WTC11 (cell line): ENCODE data around the gene RAC2. TPM values are rescaled to one million over a fixed set of nuclear protein-coding genes. Genes with fewer than 3 reads are reported as not detected.

Experiments used
- ATAC-seq: fragments of 200-7000 bp; cut with Tn5 transposase; 2 replicates; pipeline ENCODE4 v1.10.0; 2021; ENCODE audit warnings: mild to moderate bottlenecking, moderate library complexity
- CTCF ChIA-PET: fragments of 300-600 bp; sonication (Branson Sonifier 250); formaldehyde crosslinking; loops from one replicate; lab custom pipeline; 2021; ENCODE audit warnings: antibody characterized with exemption; lab: Charles Lee
- POLR2A ChIA-PET: fragments of 350-600 bp; sonication (Branson Sonifier 250); formaldehyde crosslinking; loops from one replicate; lab custom pipeline; 2021; ENCODE audit warnings: antibody characterized with exemption; lab: Charles Lee
- DNase-seq: peaks from one replicate; pipeline ENCODE4 v3.0.0; 2021; ENCODE audit warnings: low spot score
- H3K27ac Mint-ChIP-seq: 2 replicates; pipeline ENCODE4 v1.8.0; 2021; ENCODE audit warnings: mixed read lengths
- H3K27me3 Mint-ChIP-seq: 2 replicates; pipeline ENCODE4 v1.8.0; 2021; ENCODE audit warnings: low read depth, mild to moderate bottlenecking, moderate library complexity, mixed read lengths
- H3K36me3 Mint-ChIP-seq: 2 replicates; pipeline ENCODE4 v1.8.0; 2021; ENCODE audit warnings: mixed read lengths
- H3K4me1 Mint-ChIP-seq: 2 replicates; pipeline ENCODE4 v1.8.0; 2022; ENCODE audit warnings: mixed read lengths
- H3K4me3 Mint-ChIP-seq: 2 replicates; pipeline ENCODE4 v1.8.0; 2021; ENCODE audit warnings: mild to moderate bottlenecking, moderate library complexity, mixed read lengths
- H3K9me3 Mint-ChIP-seq: 2 replicates; pipeline ENCODE4 v1.8.0; 2021; ENCODE audit warnings: mixed read lengths
- ATF1 ChIP-seq: sonication (generic); formaldehyde crosslinking; IDR thresholded peaks from 2 replicates; pipeline ENCODE4 v1.8.1; 2023; ENCODE audit warnings: mild to moderate bottlenecking, moderate library complexity, missing genetic modification reagents
- ATF2 ChIP-seq: sonication (generic); formaldehyde crosslinking; IDR thresholded peaks from 2 replicates; pipeline ENCODE4 v1.8.1; 2022; ENCODE audit warnings: low read depth, missing genetic modification reagents, borderline replicate concordance
- E2F5 ChIP-seq: sonication (generic); formaldehyde crosslinking; IDR thresholded peaks from 2 replicates; pipeline ENCODE4 v1.8.1; 2022; ENCODE audit warnings: mild to moderate bottlenecking, moderate library complexity, missing genetic modification reagents
- ELF4 ChIP-seq: sonication (generic); formaldehyde crosslinking; IDR thresholded peaks from 2 replicates; pipeline ENCODE4 v1.8.1; 2022; ENCODE audit warnings: low read depth, mild to moderate bottlenecking, moderate library complexity, missing genetic modification reagents
- ESRRA ChIP-seq: sonication (generic); formaldehyde crosslinking; IDR thresholded peaks from 2 replicates; pipeline ENCODE4 v1.8.1; 2022; ENCODE audit warnings: mild to moderate bottlenecking, missing genetic modification reagents, borderline replicate concordance
- ETV6 ChIP-seq: sonication (generic); formaldehyde crosslinking; IDR thresholded peaks from 2 replicates; pipeline ENCODE4 v1.8.1; 2022; ENCODE audit warnings: mild to moderate bottlenecking, missing genetic modification reagents
- GABPB1 ChIP-seq: sonication (generic); formaldehyde crosslinking; IDR thresholded peaks from 2 replicates; pipeline ENCODE4 v1.8.1; 2023; ENCODE audit warnings: mild to moderate bottlenecking, missing genetic modification reagents
- GTF2I ChIP-seq: fragments of 250-450 bp; sonication (Bioruptor Pico); conservative IDR thresholded peaks from 2 replicates; pipeline ENCODE4 v1.4.0; 2021; ENCODE audit warnings: mild to moderate bottlenecking
- JAZF1 ChIP-seq: fragments of 250-450 bp; sonication (Bioruptor Pico); IDR thresholded peaks from 2 replicates; pipeline ENCODE4 v1.9.0; 2021; ENCODE audit warnings: moderate library complexity, mild to moderate bottlenecking, inconsistent platforms
- NR3C1 ChIP-seq: sonication (generic); formaldehyde crosslinking; conservative IDR thresholded peaks from 2 replicates; pipeline ENCODE4 v1.8.1; 2023; ENCODE audit warnings: low read depth, mild to moderate bottlenecking, missing genetic modification reagents
- TCF7 ChIP-seq: sonication (generic); formaldehyde crosslinking; IDR thresholded peaks from 2 replicates; pipeline ENCODE4 v1.8.0; 2022; ENCODE audit warnings: mild to moderate bottlenecking, low read depth, missing genetic modification reagents, moderate library complexity
- TEAD1 ChIP-seq: sonication (generic); formaldehyde crosslinking; IDR thresholded peaks from 2 replicates; pipeline ENCODE4 v1.8.0; 2022; ENCODE audit warnings: mild to moderate bottlenecking, missing genetic modification reagents
- TP53 ChIP-seq: sonication (generic); formaldehyde crosslinking; IDR thresholded peaks from 2 replicates; pipeline ENCODE4 v1.8.1; 2023; ENCODE audit warnings: mild to moderate bottlenecking, missing genetic modification reagents
- USF1 ChIP-seq: sonication (generic); formaldehyde crosslinking; IDR thresholded peaks from 2 replicates; pipeline ENCODE4 v1.8.0; 2022; ENCODE audit warnings: mild to moderate bottlenecking, missing genetic modification reagents
- USF2 ChIP-seq: sonication (generic); formaldehyde crosslinking; IDR thresholded peaks from 2 replicates; pipeline ENCODE4 v1.8.1; 2023; ENCODE audit warnings: mild to moderate bottlenecking, missing genetic modification reagents, moderate library complexity
- ZNF219 ChIP-seq: sonication (generic); formaldehyde crosslinking; IDR thresholded peaks from 2 replicates; pipeline ENCODE4 v1.8.0; 2023; ENCODE audit warnings: missing genetic modification reagents, mild to moderate bottlenecking, borderline replicate concordance
- ZNF396 ChIP-seq: fragments of 250-450 bp; sonication (Bioruptor Pico); IDR thresholded peaks from 2 replicates; pipeline ENCODE4 v1.8.0; 2021; ENCODE audit warnings: mild to moderate bottlenecking, moderate library complexity, borderline replicate concordance
- ZNF416 ChIP-seq: fragments of 250-450 bp; sonication (Bioruptor Pico); IDR thresholded peaks from 2 replicates; pipeline ENCODE4 v1.9.0; 2021; ENCODE audit warnings: mild to moderate bottlenecking, inconsistent platforms
- ZNF423 ChIP-seq: fragments of 250-450 bp; sonication (Bioruptor Pico); IDR thresholded peaks from 2 replicates; pipeline ENCODE4 v2.1.2; 2022; ENCODE audit warnings: mild to moderate bottlenecking, moderate library complexity
- total RNA-seq: library from RNA; stranded (reverse); gene quantifications from 3 replicates; pipeline ENCODE4 v1.2.3, GENCODE V29; 2021
- TF ChIP-seq, protein P1 (sequence below): sonication (generic); formaldehyde crosslinking; IDR thresholded peaks from 2 replicates; pipeline ENCODE4 v1.8.0; 2022; ENCODE audit warnings: missing genetic modification reagents
- TF ChIP-seq, protein P2 (sequence below): fragments of 250-450 bp; sonication (Bioruptor Pico); IDR thresholded peaks from 2 replicates; pipeline ENCODE4 v1.9.0; 2021; ENCODE audit warnings: mild to moderate bottlenecking, borderline replicate concordance

The RAC2 gene
- total RNA-seq, 1 experiment from 2014 or later, result 3.6 TPM

DNA sequence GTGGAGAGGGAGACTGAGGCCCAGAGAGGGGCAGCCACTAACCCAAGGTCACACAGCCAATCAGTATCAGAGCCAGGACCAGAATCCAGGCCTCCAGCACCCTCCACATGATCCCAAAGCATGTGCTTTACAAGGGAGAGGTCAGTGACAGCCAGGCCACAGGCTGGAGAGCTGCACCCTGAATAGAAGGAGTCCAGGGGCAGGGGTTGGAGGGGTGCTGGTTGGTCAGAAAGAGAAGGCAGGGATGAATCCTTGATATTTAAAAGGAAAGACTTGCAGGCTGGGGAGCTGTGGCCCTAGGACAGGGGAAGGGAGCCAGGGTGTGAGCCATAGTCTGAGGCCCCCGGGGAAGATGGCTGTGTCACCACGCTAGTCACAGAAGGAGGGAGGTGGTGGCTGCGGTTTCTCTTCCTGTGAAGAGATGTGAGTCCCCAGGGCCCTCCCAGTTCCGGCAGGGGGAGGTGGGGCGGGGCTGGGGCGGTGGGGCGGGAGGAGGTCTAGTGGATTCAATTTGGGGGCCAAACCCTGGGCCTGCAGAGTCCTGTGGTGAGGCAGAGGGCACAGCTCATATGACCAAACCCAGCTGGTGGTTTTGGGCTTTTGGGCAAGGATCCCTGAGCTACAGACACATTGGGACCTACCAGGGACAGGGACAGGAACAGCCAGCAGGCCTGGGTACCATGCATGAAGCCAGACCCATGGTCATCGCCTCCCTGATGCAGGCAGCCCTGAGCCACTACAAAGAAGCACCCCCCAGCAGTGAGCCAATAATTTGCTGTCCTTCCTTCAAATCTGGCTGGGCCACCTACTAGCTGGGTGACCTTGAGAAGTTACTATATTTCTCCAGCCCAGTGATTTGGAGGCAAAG lies 14.0 kb downstream of the RAC2 start:
- ATAC-seq, result no peak
- H3K27ac Mint-ChIP-seq, result no peak overlapping the region
- no peak for DNase-seq
- TF ChIP-seq USF1 (no peak), JAZF1 (CRISPR knock-in tag) (no peak), GABPB1 (CRISPR knock-in tag) (no peak), ATF2 (CRISPR knock-in tag) (no peak), NR3C1 (CRISPR knock-in tag) (no peak), ATF1 (CRISPR knock-in tag) (no peak), ZNF416 (CRISPR knock-in tag) (no peak), ZNF423 (no peak), ETV6 (CRISPR knock-in tag) (no peak), USF2 (CRISPR knock-in tag) (no peak), TEAD1 (no peak), ELF4 (CRISPR knock-in tag) (no peak), TP53 (no peak)
- TF ChIP-seq, protein P1, sequence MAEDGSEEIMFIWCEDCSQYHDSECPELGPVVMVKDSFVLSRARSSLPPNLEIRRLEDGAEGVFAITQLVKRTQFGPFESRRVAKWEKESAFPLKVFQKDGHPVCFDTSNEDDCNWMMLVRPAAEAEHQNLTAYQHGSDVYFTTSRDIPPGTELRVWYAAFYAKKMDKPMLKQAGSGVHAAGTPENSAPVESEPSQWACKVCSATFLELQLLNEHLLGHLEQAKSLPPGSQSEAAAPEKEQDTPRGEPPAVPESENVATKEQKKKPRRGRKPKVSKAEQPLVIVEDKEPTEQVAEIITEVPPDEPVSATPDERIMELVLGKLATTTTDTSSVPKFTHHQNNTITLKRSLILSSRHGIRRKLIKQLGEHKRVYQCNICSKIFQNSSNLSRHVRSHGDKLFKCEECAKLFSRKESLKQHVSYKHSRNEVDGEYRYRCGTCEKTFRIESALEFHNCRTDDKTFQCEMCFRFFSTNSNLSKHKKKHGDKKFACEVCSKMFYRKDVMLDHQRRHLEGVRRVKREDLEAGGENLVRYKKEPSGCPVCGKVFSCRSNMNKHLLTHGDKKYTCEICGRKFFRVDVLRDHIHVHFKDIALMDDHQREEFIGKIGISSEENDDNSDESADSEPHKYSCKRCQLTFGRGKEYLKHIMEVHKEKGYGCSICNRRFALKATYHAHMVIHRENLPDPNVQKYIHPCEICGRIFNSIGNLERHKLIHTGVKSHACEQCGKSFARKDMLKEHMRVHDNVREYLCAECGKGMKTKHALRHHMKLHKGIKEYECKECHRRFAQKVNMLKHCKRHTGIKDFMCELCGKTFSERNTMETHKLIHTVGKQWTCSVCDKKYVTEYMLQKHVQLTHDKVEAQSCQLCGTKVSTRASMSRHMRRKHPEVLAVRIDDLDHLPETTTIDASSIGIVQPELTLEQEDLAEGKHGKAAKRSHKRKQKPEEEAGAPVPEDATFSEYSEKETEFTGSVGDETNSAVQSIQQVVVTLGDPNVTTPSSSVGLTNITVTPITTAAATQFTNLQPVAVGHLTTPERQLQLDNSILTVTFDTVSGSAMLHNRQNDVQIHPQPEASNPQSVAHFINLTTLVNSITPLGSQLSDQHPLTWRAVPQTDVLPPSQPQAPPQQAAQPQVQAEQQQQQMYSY (CRISPR knock-in tag), result no peak
- TF ChIP-seq, all 79 proteins: peak for 0
- POLR2A ChIA-PET, result no interaction called here
- H3K4me3 Mint-ChIP-seq, result no peak overlapping the region
- H3K9me3 Mint-ChIP-seq, result no peaks in the 10 kb centered on the region
- no peaks in the 10 kb centered on the region for H3K36me3 Mint-ChIP-seq
- CTCF ChIA-PET, result interaction anchor here (0.6 to 1.7 kb wide), 6 partner anchors 8 to 63 kb away, joined by 3 to 15 read pairs (median 4); no protein-coding TSS in a partner anchor
- H3K27me3 Mint-ChIP-seq, result no peaks in the 10 kb centered on the region
- peaks cover 3% of the 10 kb centered on the region; the same call in 1 of the 2 replicates for H3K4me1 Mint-ChIP-seq

GRCh38 chr22:37229012-37229804 lies 14.9 kb downstream of the RAC2 start:
- DNase-seq (no peak), ATAC-seq (no peak)
- Mint-ChIP-seq H3K27ac (no peak overlapping the region), H3K27me3 (no peaks in the 10 kb centered on the region), H3K9me3 (no peaks in the 10 kb centered on the region), H3K4me1 (no peaks in the 10 kb centered on the region; the same call in 1 of the 2 replicates), H3K4me3 (no peak overlapping the region), H3K36me3 (no peaks in the 10 kb centered on the region)
- POLR2A ChIA-PET, result no interaction called here
- CTCF ChIA-PET, result interaction anchor here (1.4 to 1.7 kb wide), 5 partner anchors 9 to 38 kb away, joined by 3 to 15 read pairs (median 5); no protein-coding TSS in a partner anchor
- TF ChIP-seq ZNF219 (CRISPR knock-in tag), result no peak
- TF ChIP-seq E2F5 (CRISPR knock-in tag), result no peak
- no peak for TF ChIP-seq TCF7 (CRISPR knock-in tag)
- TF ChIP-seq, protein P2, sequence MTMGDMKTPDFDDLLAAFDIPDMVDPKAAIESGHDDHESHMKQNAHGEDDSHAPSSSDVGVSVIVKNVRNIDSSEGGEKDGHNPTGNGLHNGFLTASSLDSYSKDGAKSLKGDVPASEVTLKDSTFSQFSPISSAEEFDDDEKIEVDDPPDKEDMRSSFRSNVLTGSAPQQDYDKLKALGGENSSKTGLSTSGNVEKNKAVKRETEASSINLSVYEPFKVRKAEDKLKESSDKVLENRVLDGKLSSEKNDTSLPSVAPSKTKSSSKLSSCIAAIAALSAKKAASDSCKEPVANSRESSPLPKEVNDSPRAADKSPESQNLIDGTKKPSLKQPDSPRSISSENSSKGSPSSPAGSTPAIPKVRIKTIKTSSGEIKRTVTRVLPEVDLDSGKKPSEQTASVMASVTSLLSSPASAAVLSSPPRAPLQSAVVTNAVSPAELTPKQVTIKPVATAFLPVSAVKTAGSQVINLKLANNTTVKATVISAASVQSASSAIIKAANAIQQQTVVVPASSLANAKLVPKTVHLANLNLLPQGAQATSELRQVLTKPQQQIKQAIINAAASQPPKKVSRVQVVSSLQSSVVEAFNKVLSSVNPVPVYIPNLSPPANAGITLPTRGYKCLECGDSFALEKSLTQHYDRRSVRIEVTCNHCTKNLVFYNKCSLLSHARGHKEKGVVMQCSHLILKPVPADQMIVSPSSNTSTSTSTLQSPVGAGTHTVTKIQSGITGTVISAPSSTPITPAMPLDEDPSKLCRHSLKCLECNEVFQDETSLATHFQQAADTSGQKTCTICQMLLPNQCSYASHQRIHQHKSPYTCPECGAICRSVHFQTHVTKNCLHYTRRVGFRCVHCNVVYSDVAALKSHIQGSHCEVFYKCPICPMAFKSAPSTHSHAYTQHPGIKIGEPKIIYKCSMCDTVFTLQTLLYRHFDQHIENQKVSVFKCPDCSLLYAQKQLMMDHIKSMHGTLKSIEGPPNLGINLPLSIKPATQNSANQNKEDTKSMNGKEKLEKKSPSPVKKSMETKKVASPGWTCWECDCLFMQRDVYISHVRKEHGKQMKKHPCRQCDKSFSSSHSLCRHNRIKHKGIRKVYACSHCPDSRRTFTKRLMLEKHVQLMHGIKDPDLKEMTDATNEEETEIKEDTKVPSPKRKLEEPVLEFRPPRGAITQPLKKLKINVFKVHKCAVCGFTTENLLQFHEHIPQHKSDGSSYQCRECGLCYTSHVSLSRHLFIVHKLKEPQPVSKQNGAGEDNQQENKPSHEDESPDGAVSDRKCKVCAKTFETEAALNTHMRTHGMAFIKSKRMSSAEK (CRISPR knock-in tag), result no peak
- TF ChIP-seq ESRRA (CRISPR knock-in tag), result no peak
- no peak for TF ChIP-seq ZNF396 (CRISPR knock-in tag)
- no peak for TF ChIP-seq ELF4 (CRISPR knock-in tag)
- no peak for TF ChIP-seq GTF2I (CRISPR knock-in tag)
